Activated T-cell treated with anti-CD3 and anti-CD28 coated beads for 24 hours (primary cell): ENCODE results near the gene TOX3.

Experiments
- DNase-seq: peaks from one replicate; pipeline ENCODE4 v3.0.0-alpha.2; 2020; ENCODE audit warnings: low read depth

Gene TOX3

DNA sequence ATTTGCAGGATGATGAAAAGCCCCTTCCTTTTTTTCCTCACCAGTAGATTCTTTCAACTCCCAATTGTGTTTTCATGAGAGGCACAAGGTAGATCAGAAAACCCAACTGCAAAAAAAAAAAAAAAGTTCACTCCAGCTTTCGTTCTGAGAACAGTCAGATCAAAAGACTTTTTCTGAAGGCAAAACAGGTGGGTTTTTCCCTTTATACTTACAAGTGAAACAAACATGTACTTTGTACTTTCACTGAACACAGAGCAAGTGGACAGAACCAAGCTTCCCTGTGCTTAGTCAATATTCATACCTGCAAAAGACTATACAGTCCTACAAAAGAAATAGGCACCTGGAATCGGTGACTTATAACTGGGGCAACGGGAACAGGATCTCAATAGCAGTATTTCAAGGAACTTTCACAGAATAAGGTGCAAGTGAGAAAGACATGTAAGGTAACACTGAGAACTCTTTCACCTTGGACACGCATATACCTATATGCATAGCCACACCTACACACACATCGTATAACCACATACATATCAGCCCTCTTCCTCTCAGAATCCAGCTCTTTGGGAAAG is 54.1 kb downstream of the TOX3 start:
- DNase-seq = no peak

DNA sequence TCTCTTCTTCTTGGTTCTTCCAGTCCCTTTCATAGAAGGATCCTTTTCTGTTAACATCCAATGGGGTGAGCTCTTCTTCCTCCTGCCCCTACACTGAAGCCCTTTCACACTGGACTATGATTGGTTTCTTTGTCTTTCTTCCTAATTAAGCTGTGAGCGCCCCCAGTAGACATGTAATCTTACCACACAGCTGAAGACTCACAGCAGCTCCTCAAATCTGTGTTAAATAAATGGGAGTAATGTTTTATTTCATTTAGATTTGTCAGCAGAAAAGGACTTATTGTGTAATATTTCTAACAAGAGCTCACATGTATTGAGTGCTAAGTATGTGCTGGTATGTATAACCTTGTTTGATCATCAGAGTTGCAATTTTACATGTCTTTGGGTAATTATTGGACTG is 55.7 kb downstream of the TOX3 start:
- DNase-seq = no peak

DNA sequence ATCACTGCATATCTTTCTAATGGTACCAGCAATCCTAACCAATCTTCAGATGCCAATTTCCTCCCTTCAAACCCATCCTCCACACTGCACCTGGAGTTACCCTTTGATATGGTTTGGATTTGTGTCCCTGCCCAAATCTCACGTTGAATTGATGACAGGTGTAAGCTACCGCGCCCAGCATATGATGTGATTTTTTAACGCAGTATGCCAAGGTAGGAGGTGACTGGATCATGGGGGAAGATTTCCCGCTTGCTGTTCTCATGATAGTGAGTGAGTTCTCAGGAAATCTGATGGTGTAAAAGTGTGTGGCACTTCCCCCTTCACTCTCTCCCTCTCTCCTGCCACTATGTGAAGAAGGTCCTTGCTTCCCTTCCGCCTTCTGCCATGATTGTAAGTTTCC is 57.0 kb downstream of the TOX3 start:
- DNase-seq = no peak

DNA sequence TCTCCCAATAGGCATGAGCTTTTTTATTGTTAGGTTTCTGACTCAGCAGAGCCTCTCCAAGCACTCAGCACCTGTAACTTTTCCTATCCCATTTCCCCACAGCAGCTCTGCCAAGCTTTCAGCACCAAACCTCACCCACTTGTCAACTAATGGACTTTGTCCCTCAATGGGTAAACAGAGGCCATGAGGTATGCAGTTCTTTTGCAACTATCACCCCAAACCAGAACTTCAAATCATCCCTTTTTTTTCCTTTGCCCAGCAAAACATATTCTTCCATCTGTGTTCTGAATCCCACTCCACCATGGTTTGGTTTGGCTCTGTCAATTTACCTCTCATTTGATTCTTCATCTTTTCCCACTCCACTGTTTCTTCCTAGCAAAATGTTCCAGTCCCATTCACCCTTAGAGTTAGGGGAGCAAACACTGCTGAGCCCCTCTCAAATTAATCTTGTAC is 58.1 kb downstream of the TOX3 start:
- no peak for DNase-seq

DNA sequence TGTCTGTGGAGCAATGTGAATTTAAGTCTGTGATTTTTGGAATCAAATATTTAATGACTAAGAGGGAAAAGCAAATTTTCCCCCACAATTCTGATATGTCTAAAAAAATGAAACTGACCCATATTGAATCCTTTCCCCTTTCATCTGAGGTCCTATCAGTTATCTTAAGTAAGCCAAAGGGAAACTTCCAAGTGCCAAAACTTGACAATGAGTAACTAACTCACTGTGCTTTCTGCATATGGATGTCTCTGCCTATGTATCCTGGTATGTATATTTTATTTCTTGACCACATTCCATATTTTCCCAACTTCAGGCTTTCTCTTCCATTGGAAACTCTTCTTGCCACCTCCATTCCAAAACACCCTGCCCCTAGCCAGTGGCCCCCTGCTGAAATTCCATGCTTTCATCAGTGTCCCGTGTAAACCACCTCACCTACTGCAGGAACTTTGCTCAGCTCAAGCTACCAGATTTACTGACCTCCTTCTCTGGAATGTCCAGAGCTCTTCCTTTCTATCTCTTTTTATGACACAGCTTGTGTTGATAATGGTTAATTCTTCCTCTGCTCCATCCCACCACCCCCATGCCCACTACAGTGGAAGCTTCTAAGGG is 59.0 kb downstream of the TOX3 start:
- DNase-seq = no peak

DNA sequence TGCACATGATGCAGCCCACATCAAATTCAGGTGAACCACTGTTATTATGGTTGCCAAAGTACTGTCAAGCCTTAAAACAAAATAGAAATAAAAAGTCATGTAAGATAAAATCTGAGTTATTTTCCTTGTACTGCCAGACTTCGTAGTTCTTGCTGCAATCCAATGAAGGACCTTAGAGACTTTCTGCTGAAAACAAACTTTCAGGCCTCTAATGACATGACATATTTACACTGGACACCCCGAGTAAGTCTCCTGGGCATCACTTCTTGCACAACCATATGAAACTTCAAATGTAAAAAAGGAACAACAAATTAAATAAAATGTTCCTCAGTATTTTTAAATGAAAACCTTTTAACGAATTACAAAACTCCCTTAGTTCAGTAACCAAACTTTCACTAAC is 66.7 kb downstream of the TOX3 start:
- no peak for DNase-seq

DNA sequence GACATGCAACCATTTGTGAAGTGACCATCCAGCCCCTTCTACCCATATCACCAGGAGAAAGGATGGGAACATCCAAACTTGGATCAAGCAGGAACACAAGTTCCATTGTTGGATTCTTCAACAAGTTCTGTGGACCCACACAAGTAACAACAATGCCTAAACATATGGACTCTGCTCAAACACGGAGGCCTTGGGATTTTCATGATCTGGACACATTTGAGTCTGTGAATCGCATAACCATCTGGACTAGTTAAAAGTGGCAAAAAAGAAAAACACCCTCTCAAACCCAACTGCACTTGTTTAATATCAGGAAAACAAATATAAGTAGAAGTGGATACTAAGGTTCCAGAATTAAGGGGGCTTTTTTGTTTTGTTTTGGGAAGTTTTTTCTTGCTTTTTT is 70.8 kb downstream of the TOX3 start:
- no peak for DNase-seq

DNA sequence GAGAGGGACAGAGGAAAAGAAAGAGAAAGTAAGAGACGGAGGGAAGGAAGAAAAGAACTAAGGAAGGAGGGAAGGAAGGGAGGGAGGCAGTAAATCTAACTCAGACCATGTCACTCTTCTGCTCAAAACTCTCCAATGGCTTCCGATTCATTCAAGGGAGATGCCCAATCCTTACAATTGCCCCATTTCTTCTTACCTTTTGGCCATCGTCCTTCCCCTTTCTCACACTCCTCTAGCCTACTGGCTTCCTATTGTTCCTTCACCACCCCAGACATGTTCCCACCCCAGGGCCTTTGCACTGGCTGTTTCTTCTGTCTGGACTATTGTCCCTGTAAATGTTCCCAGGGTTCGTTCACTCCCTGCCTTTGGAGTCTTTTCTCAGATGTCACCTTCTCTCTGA is 72.3 kb downstream of the TOX3 start:
- no peak for DNase-seq

DNA sequence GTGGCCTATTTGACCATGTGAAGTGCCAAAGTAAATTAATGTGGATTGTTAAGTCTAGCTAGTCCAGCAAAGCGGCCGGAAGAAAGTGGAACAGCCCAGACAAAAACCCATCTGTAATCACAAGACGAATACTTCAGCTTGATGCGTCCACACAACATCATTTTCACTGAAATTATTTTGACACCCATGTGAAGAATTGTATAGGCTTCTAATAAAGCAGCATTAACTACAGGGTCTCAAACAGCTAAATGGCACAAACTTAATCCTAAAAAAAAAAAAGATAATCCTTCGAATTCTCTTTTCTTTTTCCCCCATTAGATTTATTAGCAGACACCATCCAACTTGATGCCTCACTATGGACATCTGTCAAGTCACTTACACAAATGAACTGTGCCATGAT is 73.8 kb downstream of the TOX3 start:
- DNase-seq = no peak

DNA sequence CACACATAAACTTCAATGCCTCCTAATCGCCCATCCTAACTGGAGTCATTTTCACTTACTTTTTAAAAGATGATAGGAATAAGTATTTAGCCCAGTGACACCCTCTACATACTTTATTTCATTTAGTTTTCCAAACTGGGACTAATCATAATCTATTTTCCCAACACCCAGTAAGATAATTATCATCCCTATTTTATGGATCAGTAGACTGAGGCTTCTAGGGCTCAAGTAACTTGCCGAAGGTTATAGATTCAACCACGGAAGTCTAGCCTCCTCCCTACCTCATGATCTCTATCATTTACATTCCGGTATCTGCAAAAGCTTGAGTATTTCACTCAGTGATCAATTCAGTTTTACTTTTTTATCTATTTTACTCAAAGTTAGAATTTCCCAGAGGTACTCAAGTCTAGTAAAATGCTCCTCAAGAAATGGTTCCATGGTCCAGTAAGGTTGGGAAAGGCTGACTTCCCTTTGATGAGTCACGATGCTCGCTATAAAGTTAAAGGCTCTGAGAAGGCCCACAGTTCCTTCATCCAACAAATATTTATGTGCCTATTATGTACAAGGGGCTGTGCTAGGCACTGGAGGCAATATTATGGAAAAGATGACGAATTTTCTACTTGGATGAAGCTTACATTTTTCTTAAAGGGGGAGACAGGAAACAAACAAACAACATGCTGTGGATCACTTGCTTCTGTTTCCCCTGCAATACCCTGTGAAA is 75.1 kb downstream of the TOX3 start:
- no peak for DNase-seq

DNA sequence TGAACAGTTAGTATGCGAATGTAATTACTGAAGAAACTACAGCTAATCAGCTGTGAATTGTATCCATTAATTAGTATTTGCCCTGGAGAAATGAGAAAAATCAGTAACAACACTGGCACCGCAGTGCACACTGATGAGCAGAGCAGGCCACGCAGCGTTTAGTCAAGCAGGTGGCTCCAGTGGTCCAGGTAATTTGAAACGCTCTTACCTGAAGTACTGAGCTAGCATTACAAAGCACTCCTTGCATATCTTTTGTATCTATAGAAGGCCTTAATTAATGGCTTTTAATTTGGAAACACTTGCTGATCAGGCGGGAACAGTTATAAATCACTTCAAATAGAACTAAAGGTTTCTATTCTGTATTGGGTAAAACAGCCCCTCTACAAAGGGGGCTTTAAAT is 76.4 kb downstream of the TOX3 start:
- DNase-seq = no peak

DNA sequence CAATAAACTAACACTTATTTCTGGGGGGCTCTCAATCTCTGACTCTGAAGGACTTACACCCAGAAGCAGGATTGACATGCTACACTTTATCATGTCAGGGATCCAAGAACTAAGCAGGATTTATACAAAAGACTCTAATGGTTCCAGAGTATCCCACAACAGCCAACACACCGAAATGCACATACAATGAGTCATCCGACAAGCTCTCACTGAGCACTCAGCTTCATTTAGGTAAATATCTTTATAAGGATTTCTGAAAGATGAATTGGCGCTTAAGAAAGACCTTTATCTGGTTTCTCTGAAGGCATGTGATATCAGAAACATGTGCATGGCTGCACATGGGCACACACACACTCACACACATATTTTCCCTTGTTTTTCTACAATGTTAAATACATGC is 77.2 kb downstream of the TOX3 start:
- no peak for DNase-seq

DNA sequence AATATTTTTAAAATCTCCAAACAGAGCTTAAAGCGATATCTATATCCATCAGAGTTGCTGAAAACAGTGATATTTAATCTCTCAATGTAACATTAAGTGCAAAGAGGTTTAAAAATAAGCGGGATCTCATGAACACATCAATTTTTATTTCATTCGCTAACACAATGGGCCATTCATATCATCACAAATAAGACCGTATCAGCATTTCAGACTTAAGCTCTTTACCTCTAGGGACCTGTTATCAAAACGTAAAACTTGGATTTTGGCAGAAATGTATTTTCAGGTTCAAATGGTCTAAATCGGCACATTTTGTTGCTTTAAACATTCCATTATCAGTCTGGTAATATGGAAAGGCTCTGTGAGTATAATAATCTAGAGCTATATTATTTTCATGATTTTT is 77.9 kb downstream of the TOX3 start:
- DNase-seq = no peak

DNA sequence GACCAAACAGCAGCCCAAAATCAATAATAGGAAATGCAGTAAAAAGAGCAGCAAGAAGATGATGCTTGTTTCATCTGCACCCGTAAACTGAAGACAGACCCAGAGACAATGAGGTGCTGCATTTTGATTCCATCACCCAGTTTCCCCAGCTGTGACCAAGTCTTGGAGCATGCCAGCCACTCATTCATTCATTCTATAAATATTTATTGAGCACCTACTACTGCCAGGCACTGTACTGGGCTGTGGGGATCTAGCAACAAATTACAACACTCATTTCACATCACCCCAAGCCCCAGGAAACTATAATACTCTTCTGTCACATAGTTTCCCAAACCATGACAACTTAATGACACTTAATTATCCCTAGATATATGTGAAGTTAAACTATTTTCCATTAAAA is 79.2 kb downstream of the TOX3 start:
- no peak for DNase-seq

DNA sequence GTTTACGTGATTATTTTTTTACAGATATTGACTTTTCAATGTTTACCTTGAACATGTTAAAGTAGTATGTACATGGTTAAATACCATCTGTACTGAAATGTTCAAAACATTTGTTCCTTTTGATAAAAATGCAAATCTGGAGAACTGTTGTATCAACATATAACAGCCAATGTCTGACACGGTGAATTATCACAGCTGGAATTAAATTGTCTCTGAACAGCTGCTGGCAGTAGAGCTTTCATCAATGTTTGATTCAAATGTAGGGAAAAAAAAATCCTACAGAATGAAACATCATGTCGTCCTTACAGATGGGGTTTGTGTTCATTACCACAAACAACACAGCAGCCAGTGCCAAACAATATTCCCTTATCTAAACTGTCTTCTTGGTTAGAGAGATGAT is 79.9 kb downstream of the TOX3 start:
- no peak for DNase-seq

DNA sequence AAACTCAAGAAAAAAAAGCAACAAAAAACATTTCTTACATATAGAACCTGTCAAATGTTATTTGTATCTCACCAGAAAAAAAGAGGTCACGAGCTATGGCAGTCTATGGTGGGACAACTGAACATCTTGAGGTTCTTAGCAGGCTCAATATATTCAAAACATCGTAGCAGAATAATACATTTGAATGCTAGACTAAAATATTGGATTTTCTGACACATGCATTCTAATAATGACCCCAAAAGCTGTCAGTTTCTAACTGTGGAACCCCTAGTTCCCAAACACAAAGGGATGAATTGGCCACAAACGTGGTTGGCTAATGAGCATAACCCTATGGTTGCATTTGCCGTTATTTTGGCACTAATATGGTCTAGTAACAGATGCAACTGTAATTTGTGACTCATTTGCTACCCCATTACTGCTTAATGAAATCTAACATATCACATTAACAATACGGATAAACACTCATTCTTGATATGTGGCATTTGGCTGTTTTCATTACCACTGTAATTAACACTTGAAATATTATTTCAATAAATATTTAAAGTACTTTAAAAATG is 81.2 kb downstream of the TOX3 start:
- no peak for DNase-seq

DNA sequence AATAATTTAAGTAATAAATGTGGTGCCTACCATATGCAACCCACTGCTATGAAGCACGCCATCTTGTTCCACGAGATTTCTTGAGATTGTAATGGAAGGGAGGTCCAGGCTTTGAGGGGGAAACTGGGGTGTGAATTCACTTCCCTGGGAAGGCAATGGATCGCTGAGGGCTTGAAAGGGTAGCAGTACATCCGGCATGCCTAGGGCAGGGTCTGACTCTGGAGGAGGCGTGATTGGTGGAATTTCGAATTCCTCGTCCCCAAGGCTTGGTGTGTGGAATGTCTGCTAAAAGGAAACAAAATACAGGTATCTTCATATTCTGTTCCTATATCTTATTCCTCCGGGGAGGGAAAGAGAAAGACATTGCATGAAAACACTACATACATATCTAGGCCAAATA is 83.0 kb downstream of the TOX3 start:
- DNase-seq = no peak

DNA sequence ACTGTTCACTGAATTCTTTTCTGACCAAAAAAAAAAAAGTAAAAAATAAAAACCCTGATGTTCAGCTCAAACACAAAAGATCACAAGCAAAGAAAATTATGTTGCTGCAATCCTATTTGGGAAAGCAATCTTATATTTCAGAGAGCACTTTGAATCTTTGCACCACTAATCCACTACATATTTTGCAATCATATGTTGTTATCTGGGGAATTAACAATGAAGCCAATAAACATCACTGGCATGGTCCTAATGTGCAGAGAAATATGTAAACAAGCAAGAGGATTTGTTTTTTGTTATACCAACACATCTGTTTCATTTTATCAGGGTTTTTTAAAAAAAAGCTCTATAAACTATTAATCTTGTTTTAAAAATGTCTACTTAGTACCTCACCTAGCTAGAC is 84.1 kb downstream of the TOX3 start:
- DNase-seq = no peak

DNA sequence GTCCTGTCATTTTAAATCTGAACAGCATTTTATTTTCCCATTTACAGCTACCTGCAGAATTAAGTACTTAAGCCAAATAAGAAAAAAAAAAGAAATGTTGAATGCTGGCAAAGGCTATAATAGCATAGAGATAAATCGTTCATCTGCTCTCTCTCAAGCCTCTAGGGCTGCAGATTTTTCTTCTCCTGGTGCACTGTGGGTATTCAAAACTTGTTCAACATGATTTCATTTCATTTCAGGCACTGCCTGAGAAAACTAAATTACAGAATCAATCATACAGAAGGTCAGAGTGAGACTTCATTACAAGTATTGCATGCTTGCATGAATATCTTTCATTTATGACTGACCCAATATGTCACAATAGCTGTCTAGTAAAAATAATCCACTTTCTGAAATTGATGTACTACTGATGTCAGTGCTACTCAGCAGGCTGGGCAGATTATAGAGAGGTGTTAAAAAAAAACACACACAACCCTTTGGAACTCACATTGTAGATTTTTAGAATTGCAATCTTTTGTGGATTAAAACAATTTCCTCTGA is 86.2 kb downstream of the TOX3 start:
- no peak for DNase-seq

DNA sequence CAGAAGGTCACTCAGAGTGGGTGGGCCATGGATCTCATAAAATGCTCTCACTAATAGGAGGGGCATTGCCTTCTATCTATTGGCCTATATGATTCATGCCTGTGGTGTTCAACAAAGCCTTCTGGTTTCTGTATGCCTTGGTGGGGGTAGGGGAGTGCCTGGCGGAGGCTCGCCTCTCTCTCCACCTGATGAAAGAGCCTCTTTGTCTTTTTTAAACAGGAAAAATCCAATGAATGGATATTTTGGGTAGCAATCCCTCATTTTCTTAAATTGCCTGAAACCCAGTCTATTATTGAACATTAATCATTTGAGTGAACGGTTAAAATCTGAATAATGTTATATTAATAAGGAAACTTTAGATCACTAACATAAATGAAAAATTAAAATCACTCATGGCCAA is 90.6 kb downstream of the TOX3 start:
- no peak for DNase-seq

DNA sequence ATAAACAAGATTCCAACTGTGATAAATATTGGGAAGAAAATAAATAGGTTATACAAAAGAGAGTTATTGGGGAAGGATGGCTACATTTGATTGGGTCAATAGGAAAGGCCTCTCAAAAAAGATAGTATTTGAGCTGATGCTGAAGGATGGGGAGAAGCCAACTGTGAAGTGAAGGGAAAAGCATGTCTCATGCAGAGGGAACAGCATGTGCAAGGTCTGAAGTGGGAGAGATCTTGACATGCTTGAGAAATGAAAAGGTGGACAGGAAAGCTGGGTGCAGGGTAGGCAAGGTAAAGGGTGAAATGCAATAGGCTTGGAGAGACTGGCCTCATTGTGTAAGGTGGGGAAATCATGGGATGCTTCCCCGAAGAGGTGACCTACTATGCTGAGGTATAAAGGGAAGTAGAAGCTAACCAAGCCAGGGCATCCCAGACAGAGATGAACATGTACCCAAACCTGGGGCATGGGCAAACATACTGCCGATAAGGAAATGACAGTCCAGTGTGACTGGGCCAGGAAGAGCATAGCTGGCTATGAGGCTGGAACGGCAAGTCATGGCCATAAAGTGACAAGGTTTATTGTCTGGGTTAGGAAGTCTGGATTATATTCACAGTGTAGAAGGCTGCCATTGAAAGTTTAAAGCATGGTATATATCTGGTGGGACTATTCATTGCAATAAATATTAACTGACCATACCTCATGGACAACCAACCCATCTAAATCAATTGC is 91.2 kb downstream of the TOX3 start:
- no peak for DNase-seq

DNA sequence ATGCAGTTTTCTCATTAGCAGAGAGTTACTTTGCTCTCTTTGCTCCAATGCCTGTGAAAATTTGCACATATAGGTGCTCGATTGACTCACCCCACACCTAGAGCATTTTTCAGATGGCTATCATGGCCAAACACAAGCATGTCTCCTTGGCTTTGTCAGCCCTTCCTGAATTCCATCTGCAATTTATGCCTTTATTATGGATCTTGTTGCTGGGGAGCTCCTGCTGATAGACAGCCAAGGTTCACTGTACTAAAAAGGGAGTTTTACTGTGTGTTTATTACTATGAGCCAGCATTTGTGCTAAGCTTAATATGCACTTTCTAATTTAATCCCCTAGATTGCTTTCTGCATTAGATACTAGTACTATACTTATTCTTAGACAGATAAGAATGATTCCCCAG is 93.3 kb downstream of the TOX3 start:
- DNase-seq = no peak
